NT2/D1 (cell line): ENCODE measurements around the gene DUS1L.

Experiments used
- SUZ12 ChIP-seq: IDR thresholded peaks from 2 replicates; pipeline ENCODE4 v1.6.1; 2011; ENCODE audit not compliant: insufficient read length, insufficient read depth; ENCODE audit errors: extremely low read depth
- YY1 ChIP-seq: IDR thresholded peaks from 2 replicates; pipeline ENCODE4 v1.6.1; 2011; ENCODE audit not compliant: insufficient read length, insufficient read depth
- ZNF274 ChIP-seq: IDR thresholded peaks from 2 replicates; pipeline ENCODE4 v1.6.1; 2011; ENCODE audit warnings: mild to moderate bottlenecking, low read depth, low read length

- no peak for TF ChIP-seq SUZ12
- no peak for TF ChIP-seq YY1
- TF ChIP-seq ZNF274 = no peak
These were observed 16.1 kb downstream of the DUS1L start for GRCh38 chr17:82049521-82049971.
